Liver (tissue), 3 donors: ENCODE measurements around the gene VEPH1.

Experiments used
- GABPA ChIP-seq, 2 donors: IDR thresholded peaks in 1 of 2; conservative IDR thresholded peaks in 1 of 2; 2 replicates each; pipeline ENCODE4 v1.6.1; 2016; ENCODE audit warnings: antibody characterized with exemption in 2 of 2, mild to moderate bottlenecking in 1 of 2, moderate library complexity in 1 of 2
- JUND ChIP-seq, 2 donors: IDR thresholded peaks; 2 replicates each; pipeline ENCODE4 v1.6.1; 2016; ENCODE audit warnings: antibody characterized with exemption in 2 of 2
- TAF1 ChIP-seq: conservative IDR thresholded peaks from 2 replicates; pipeline ENCODE4 v1.6.1; 2016; ENCODE audit warnings: antibody characterized with exemption, mild to moderate bottlenecking
- YY1 ChIP-seq: IDR thresholded peaks from 2 replicates; pipeline ENCODE4 v1.6.1; 2016; ENCODE audit warnings: antibody characterized with exemption, mild to moderate bottlenecking
- TF ChIP-seq, protein P1 (sequence below): fragments of 150-350 bp; IDR thresholded peaks from 2 replicates; pipeline ENCODE4 v1.5.1; 2017; ENCODE audit warnings: improper control_type of control experiment, low read depth, low read length; ENCODE audit not compliant: missing input control
- donor health status: healthy.
- donor health status: healthy.

- TF ChIP-seq, protein P1, sequence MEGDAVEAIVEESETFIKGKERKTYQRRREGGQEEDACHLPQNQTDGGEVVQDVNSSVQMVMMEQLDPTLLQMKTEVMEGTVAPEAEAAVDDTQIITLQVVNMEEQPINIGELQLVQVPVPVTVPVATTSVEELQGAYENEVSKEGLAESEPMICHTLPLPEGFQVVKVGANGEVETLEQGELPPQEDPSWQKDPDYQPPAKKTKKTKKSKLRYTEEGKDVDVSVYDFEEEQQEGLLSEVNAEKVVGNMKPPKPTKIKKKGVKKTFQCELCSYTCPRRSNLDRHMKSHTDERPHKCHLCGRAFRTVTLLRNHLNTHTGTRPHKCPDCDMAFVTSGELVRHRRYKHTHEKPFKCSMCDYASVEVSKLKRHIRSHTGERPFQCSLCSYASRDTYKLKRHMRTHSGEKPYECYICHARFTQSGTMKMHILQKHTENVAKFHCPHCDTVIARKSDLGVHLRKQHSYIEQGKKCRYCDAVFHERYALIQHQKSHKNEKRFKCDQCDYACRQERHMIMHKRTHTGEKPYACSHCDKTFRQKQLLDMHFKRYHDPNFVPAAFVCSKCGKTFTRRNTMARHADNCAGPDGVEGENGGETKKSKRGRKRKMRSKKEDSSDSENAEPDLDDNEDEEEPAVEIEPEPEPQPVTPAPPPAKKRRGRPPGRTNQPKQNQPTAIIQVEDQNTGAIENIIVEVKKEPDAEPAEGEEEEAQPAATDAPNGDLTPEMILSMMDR, result no peak
- TF ChIP-seq GABPA (IDR thresholded peaks at IDR 0.05 in 1 of 2, conservative IDR thresholded peaks at IDR 0.05 in 1 of 2) (no peak), YY1 (no peak), JUND (IDR thresholded peaks at IDR 0.05) (no peak), TAF1 (no peak)
Measured at GRCh38 chr3:157460253-157460652, 43.0 kb downstream of the VEPH1 start.
